Prostate gland (tissue), 2 donors: ENCODE data around the gene NFIX.

Source experiments
- CTCF ChIP-seq, 4 experiments: fragments of 200-600 bp in 2 of 4; fragments of 450-650 bp in 2 of 4; sonication (generic) in 2 of 4; IDR thresholded peaks; 1 replicate in 3 of 4; 2 replicates in 1 of 4; pipeline ENCODE4 v1.5.1; 2016 to 2019; ENCODE audit warnings: antibody characterized with exemption in 4 of 4, mild to moderate bottlenecking in 2 of 4, moderate library complexity in 2 of 4
- POLR2A ChIP-seq: fragments of 450-650 bp; IDR thresholded peaks from one replicate; pipeline ENCODE4 v1.6.1; 2016; ENCODE audit warnings: antibody characterized with exemption, mild to moderate bottlenecking
- POLR2AphosphoS5 ChIP-seq: sonication (generic); formaldehyde crosslinking; IDR thresholded peaks from one replicate; pipeline ENCODE4 v1.6.1; 2017; ENCODE audit warnings: antibody characterized with exemption

DNA sequence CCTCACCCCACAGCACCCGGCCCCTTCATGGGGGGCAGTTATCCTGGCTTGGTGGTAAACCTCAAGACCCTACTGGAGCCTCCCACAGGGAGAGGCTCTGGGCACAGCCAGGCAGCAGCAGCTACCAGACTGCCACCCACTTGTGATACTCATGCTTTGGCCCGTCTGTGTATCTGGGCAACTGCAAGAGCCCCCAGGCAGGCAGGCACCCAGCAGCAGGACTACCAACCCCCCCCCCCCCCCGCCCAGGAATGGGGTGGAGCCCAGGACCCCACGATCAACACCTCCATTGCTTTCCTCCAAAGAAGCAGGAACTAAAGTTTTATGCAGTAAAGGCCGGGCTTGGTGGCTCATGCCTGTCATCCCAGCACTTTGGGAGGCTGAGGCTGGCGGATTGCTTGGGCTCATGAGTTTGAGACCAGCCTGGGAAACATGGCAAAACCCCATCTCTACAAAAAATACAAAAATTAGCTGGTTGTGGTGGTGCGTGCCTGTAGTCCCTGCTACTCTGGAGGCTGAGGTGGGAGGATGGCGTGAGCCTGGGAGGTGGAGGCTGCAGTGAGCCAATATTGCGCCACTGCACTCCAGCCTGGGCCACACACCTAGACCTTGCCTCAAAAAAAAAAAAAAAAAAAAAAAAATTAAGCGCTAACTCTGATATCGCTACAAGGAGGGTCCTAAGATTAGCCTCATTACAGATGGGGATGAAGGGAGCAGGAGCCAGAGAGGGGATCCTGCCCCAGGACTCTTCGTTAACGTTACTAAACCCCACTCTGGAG is 108.5 kb downstream of the NFIX start:
- no peak for TF ChIP-seq CTCF (IDR thresholded peaks at IDR 0.05)
- TF ChIP-seq POLR2A = no peak
- no peak for TF ChIP-seq POLR2AphosphoS5
